Natural killer cell (primary cell): ENCODE data around the gene SLC16A9. TPM values are rescaled to one million over a fixed set of nuclear protein-coding genes. Genes with fewer than 3 reads are reported as not detected.

Experiments used
- ATAC-seq, 3 donors: fragments of 150-1000 bp in 2 of 3; fragments of 200-7000 bp in 1 of 3; cut with Tn5 transposase; 1 replicate in 1 of 3; 2 replicates in 2 of 3; pipeline ENCODE4 v1.10.0; 2021; ENCODE audit warnings: mild to moderate bottlenecking in 2 of 3, moderate library complexity in 2 of 3
- DNase-seq, 2 donors: peaks; one replicate each; pipeline versions ENCODE4 v3.0.0 to v3.0.0-alpha.2; 2013 to 2021; ENCODE audit warnings: mixed read lengths in 1 of 2
- H3K27ac ChIP-seq: one replicate; pipeline ENCODE4 v1.5.1; 2013; ENCODE audit warnings: mild to moderate bottlenecking, low read length
- H3K27me3 ChIP-seq: one replicate; pipeline ENCODE4 v1.6.1; 2013; ENCODE audit warnings: low read length; ENCODE audit not compliant: control insufficient read depth, insufficient read depth
- H3K36me3 ChIP-seq: one replicate; pipeline ENCODE4 v1.6.1; 2013; ENCODE audit warnings: low read length; ENCODE audit not compliant: control insufficient read depth, insufficient read depth
- H3K4me1 ChIP-seq: one replicate; pipeline ENCODE4 v1.6.1; 2013; ENCODE audit warnings: low read length; ENCODE audit not compliant: control insufficient read depth, insufficient read depth
- H3K4me3 ChIP-seq: one replicate; pipeline ENCODE4 v1.5.1; 2013; ENCODE audit warnings: low read length
- H3K9me3 ChIP-seq: one replicate; pipeline ENCODE4 v1.6.1; 2013; ENCODE audit warnings: low read length; ENCODE audit not compliant: control insufficient read depth, insufficient read depth
- H3K27ac Mint-ChIP-seq, 2 donors: one replicate each; pipeline ENCODE4 v1.8.0; 2022; ENCODE audit warnings: mild to moderate bottlenecking in 2 of 2, mixed read lengths in 2 of 2, moderate library complexity in 1 of 2
- H3K27me3 Mint-ChIP-seq, 2 donors: one replicate each; pipeline ENCODE4 v1.8.0; 2022; ENCODE audit warnings: low read depth in 2 of 2, mixed read lengths in 2 of 2
- H3K36me3 Mint-ChIP-seq: one replicate; pipeline ENCODE4 v1.8.0; 2022; ENCODE audit warnings: mixed read lengths
- H3K4me1 Mint-ChIP-seq, 2 donors: one replicate each; pipeline ENCODE4 v1.8.0; 2022; ENCODE audit warnings: mixed read lengths in 2 of 2
- H3K4me3 Mint-ChIP-seq: one replicate; pipeline ENCODE4 v1.8.0; 2022; ENCODE audit warnings: mild to moderate bottlenecking, moderate library complexity, mixed read lengths
- H3K9me3 Mint-ChIP-seq, 2 donors: one replicate each; pipeline ENCODE4 v1.8.0; 2022; ENCODE audit warnings: mixed read lengths in 2 of 2
- CTCF ChIP-seq: fragments of 200-600 bp; IDR thresholded peaks from one replicate; pipeline ENCODE4 v1.8.0; 2022; ENCODE audit warnings: antibody characterized with exemption
- WGBS: methylation state at CpG from one replicate; pipeline ENCODE4 v1.1.7; 2013; ENCODE audit warnings: missing lambda C conversion rate; ENCODE audit not compliant: insufficient coverage; 5-methylcytosine and 5-hydroxymethylcytosine counted together
- intact Hi-C: fragments of 100-400 bp; cut with micrococcal nuclease; formaldehyde crosslinking; loops from one replicate; pipeline ENCODE4 v1.14.2; 2022
- total RNA-seq, 4 donors: library from RNA; stranded (reverse); fragments of 120-200 nt in 1 of 4; gene quantifications; one replicate each; pipeline versions ENCODE4 v1.2.3 to v1.2.4, GENCODE V29; 2013 to 2022

SLC16A9 gene
- total RNA-seq, 3 donors from 2014 or later (not counting 1 experiment from before 2014, with no cell fraction given): not detected

- Mint-ChIP-seq H3K4me3 (no peak overlapping the region), H3K9me3 (no peaks in the 10 kb centered on the region), H3K4me1 (no peaks in the 10 kb centered on the region), H3K27me3 (peaks cover 24 to 37% of the 10 kb centered on the region in 2 donors), H3K27ac (no peak overlapping the region), H3K36me3 (no peaks in the 10 kb centered on the region)
- no peak for TF ChIP-seq CTCF
- H3K9me3 ChIP-seq: no peaks in the 10 kb centered on the region
- intact Hi-C loops: no loop called here
- H3K27ac ChIP-seq: no peak overlapping the region
- DNase-seq (no peak), ATAC-seq (no peak)
- 83% methylated on average over 7 of the region's 7 CpGs for WGBS
- peaks cover 5% of the 10 kb centered on the region for H3K4me1 ChIP-seq
- H3K36me3 ChIP-seq: no peaks in the 10 kb centered on the region
- H3K4me3 ChIP-seq: no peak overlapping the region
- H3K27me3 ChIP-seq: peaks cover 7% of the 10 kb centered on the region
Observed at GRCh38 chr10:59713196-59713821, 3.7 kb upstream of the SLC16A9 start.

- no peak for TF ChIP-seq CTCF
- WGBS: 79% methylated on average over 2 of the region's 3 CpGs
- no peaks in the 10 kb centered on the region for H3K36me3 ChIP-seq
- Mint-ChIP-seq H3K27me3 (peaks cover 29 to 46% of the 10 kb centered on the region in 2 donors), H3K4me1 (no peaks in the 10 kb centered on the region), H3K36me3 (no peaks in the 10 kb centered on the region), H3K9me3 (no peaks in the 10 kb centered on the region), H3K4me3 (no peak overlapping the region), H3K27ac (no peak overlapping the region)
- H3K4me1 ChIP-seq: peaks cover 5% of the 10 kb centered on the region
- H3K27ac ChIP-seq: no peak overlapping the region
- no peak overlapping the region for H3K4me3 ChIP-seq
- intact Hi-C loops: no loop called here
- ATAC-seq: no peak
- no peak for DNase-seq
- H3K27me3 ChIP-seq: peaks cover 7% of the 10 kb centered on the region
- no peaks in the 10 kb centered on the region for H3K9me3 ChIP-seq
Observed at GRCh38 chr10:59711871-59712494, 2.3 kb upstream of the SLC16A9 start.

- H3K27me3 Mint-ChIP-seq: peaks cover 27 to 36% of the 10 kb centered on the region in 2 donors
- Histone ChIP-seq H3K36me3 (no peaks in the 10 kb centered on the region), H3K4me1 (peaks cover 5% of the 10 kb centered on the region), H3K4me3 (no peak overlapping the region), H3K9me3 (no peaks in the 10 kb centered on the region), H3K27me3 (peaks cover 7% of the 10 kb centered on the region), H3K27ac (no peak overlapping the region)
- H3K4me1 Mint-ChIP-seq: no peaks in the 10 kb centered on the region
- no peaks in the 10 kb centered on the region for H3K36me3 Mint-ChIP-seq
- WGBS: 2% methylated on average over 42 of the region's 42 CpGs
- DNase-seq (no peak), ATAC-seq (no peak)
- no peaks in the 10 kb centered on the region for H3K9me3 Mint-ChIP-seq
- H3K4me3 Mint-ChIP-seq: no peak overlapping the region
- TF ChIP-seq CTCF: no peak
- intact Hi-C loops: no loop called here
- no peak overlapping the region for H3K27ac Mint-ChIP-seq
Observed at GRCh38 chr10:59708816-59709394, 745 bp downstream of the SLC16A9 start.
